Thyroid gland (tissue), 4 donors: ENCODE data around the gene EPHB6. TPM values are rescaled to one million over a fixed set of nuclear protein-coding genes. Genes with fewer than 3 reads are reported as not detected.

Source experiments
- DNase-seq, 2 donors: peaks; one replicate each; pipeline ENCODE4 v3.0.0-alpha.2; 2019
- H3K27ac ChIP-seq, 3 donors: fragments of 200-600 bp; sonication (generic); 1 replicate in 2 of 3; 2 replicates in 1 of 3; pipeline ENCODE4 v1.5.1; 2016 to 2019; ENCODE audit warnings: mild to moderate bottlenecking in 1 of 3, moderate library complexity in 1 of 3
- H3K27me3 ChIP-seq: fragments of 200-600 bp; sonication (generic); one replicate; pipeline ENCODE4 v1.5.1; 2019
- H3K36me3 ChIP-seq, 2 donors: fragments of 200-600 bp; sonication (generic); one replicate each; pipeline ENCODE4 v1.5.1; 2016 to 2019
- H3K4me1 ChIP-seq, 2 donors: fragments of 200-600 bp; sonication (generic); one replicate each; pipeline ENCODE4 v1.5.1; 2017 to 2019
- H3K4me3 ChIP-seq, 3 donors: fragments of 200-600 bp; sonication (generic); replicated peaks in 1 of 3; 1 replicate in 2 of 3; 2 replicates in 1 of 3; pipeline ENCODE4 v1.5.1; 2016; ENCODE audit warnings: mild to moderate bottlenecking in 1 of 3
- H3K9me3 ChIP-seq: fragments of 200-600 bp; sonication (generic); one replicate; pipeline ENCODE4 v1.5.1; 2017
- CTCF ChIP-seq, 6 experiments: fragments of 200-600 bp in 3 of 6; fragments of 450-650 bp in 3 of 6; sonication (generic) in 3 of 6; IDR thresholded peaks; one replicate each; pipeline ENCODE4 v1.5.1; 2016 to 2019; ENCODE audit warnings: antibody characterized with exemption in 6 of 6, mild to moderate bottlenecking in 2 of 6, inconsistent platforms in 1 of 6, moderate library complexity in 1 of 6
- POLR2A ChIP-seq, 2 donors: fragments of 450-650 bp; IDR thresholded peaks; one replicate each; pipeline ENCODE4 v1.6.1; 2017; ENCODE audit warnings: antibody characterized with exemption in 2 of 2, mild to moderate bottlenecking in 2 of 2, moderate library complexity in 1 of 2
- WGBS, 2 donors: methylation state at CpG; one replicate each; pipeline ENCODE4 v1.1.5; 2017; 5-methylcytosine and 5-hydroxymethylcytosine counted together
- intact Hi-C: fragments of 100-400 bp; cut with DNase I; formaldehyde crosslinking; loops from one replicate; pipeline ENCODE4 v1.15.1; 2023
- total RNA-seq, 4 donors: library from RNA; depleted of rRNA; stranded (reverse); fragments of >200 nt; gene quantifications; one replicate each; pipeline ENCODE4 v1.2.3, GENCODE V29; 2016

The EPHB6 gene
- total RNA-seq, 4 donors from 2014 or later, result 20.0 to 46.2 (median 27.4) TPM

- H3K27ac ChIP-seq, result no peak overlapping the region
These were observed 46.9 kb upstream of the EPHB6 start for GRCh38 chr7:142807855-142808460.

GRCh38 chr7:142808461-142808801 is 46.4 kb upstream of the EPHB6 start:
- Histone ChIP-seq H3K4me1 (no peaks in the 10 kb centered on the region), H3K9me3 (no peaks in the 10 kb centered on the region), H3K27me3 (no peaks in the 10 kb centered on the region), H3K4me3 (no peak overlapping the region), H3K36me3 (no peaks in the 10 kb centered on the region), H3K27ac (no peak overlapping the region)
- no peak for DNase-seq
- intact Hi-C loops, result no loop called here
- no peak for TF ChIP-seq CTCF (IDR thresholded peaks at IDR 0.05)

More at GRCh38 chr7:142807855-142808460, 46.9 kb upstream of the EPHB6 start:
- intact Hi-C loops, result no loop called here
- WGBS, 2 donors, result 72 to 82% methylated on average over 3 of the region's 3 CpGs
- Histone ChIP-seq H3K4me1 (no peaks in the 10 kb centered on the region), H3K36me3 (no peaks in the 10 kb centered on the region), H3K9me3 (no peaks in the 10 kb centered on the region), H3K4me3 (no peak overlapping the region), H3K27me3 (no peaks in the 10 kb centered on the region)
- TF ChIP-seq POLR2A (IDR thresholded peaks at IDR 0.05), result no peak
- TF ChIP-seq CTCF (IDR thresholded peaks at IDR 0.05), result no peak
- DNase-seq, result no peak

GRCh38 chr7:142808802-142809583 is 45.9 kb upstream of the EPHB6 start:
- Histone ChIP-seq H3K36me3 (no peaks in the 10 kb centered on the region), H3K4me3 (no peak overlapping the region), H3K27ac (no peak overlapping the region), H3K9me3 (no peaks in the 10 kb centered on the region), H3K27me3 (no peaks in the 10 kb centered on the region), H3K4me1 (no peaks in the 10 kb centered on the region)
- intact Hi-C loops, result no loop called here
- DNase-seq, result peak; percentile 17 to 39
- 75 to 76% methylated on average over 6 of the region's 6 CpGs for WGBS, 2 donors
- no peak for TF ChIP-seq CTCF (IDR thresholded peaks at IDR 0.05)
- no peak for TF ChIP-seq POLR2A (IDR thresholded peaks at IDR 0.05)

- no peaks in the 10 kb centered on the region for H3K36me3 ChIP-seq
- no peaks in the 10 kb centered on the region for H3K27me3 ChIP-seq
- DNase-seq, result no peak
- no peaks in the 10 kb centered on the region for H3K4me1 ChIP-seq
- TF ChIP-seq CTCF (IDR thresholded peaks at IDR 0.05), result no peak
- no peak for TF ChIP-seq POLR2A (IDR thresholded peaks at IDR 0.05)
- H3K9me3 ChIP-seq, result no peaks in the 10 kb centered on the region
- H3K27ac ChIP-seq, result no peak overlapping the region
- no peak overlapping the region for H3K4me3 ChIP-seq
- WGBS, 2 donors, result 71 to 81% methylated on average over 2 of the region's 2 CpGs
- intact Hi-C loops, result no loop called here
These were observed 45.2 kb upstream of the EPHB6 start for GRCh38 chr7:142809671-142810070.

GRCh38 chr7:142811154-142811737 is 43.6 kb upstream of the EPHB6 start:
- intact Hi-C loops, result no loop called here
- H3K27me3 ChIP-seq, result no peaks in the 10 kb centered on the region
- H3K36me3 ChIP-seq, result no peaks in the 10 kb centered on the region
- no peak overlapping the region for H3K4me3 ChIP-seq
- H3K27ac ChIP-seq, result no peak overlapping the region
- TF ChIP-seq CTCF (IDR thresholded peaks at IDR 0.05) (peak; percentile 17 to 68 (median 52)), POLR2A (IDR thresholded peaks at IDR 0.05) (no peak)
- DNase-seq, result no peak
- WGBS, 2 donors, result 29 to 33% methylated on average over 6 of the region's 6 CpGs
- no peaks in the 10 kb centered on the region for H3K9me3 ChIP-seq
- H3K4me1 ChIP-seq, result no peaks in the 10 kb centered on the region
